Keratinocyte (primary cell): ENCODE measurements around the gene DNAI2. TPM values are rescaled to one million over a fixed set of nuclear protein-coding genes. Genes with fewer than 3 reads are reported as not detected.

Experiments
- DNase-seq: peaks from one replicate; pipeline ENCODE4 v3.0.0-alpha.2; 2011; ENCODE audit warnings: low read depth, missing footprints, low spot score
- FAIRE-seq: peaks from 2 replicates; lab custom pipeline; 2011; peaks lifted over from hg19 to GRCh38; lab: Jason Lieb, UNC
- H2AFZ ChIP-seq: 2 replicates; pipeline ENCODE4 v1.6.0; 2012; ENCODE audit warnings: low read length, control low read depth, inconsistent platforms; ENCODE audit not compliant: control insufficient read depth
- H3K27ac ChIP-seq: 2 replicates; pipeline ENCODE4 v1.5.1; 2011; ENCODE audit warnings: low read length; ENCODE audit not compliant: control insufficient read depth, insufficient read depth
- H3K27me3 ChIP-seq: 3 replicates; pipeline ENCODE4 v1.6.0; 2011; ENCODE audit warnings: low read length; ENCODE audit not compliant: control insufficient read depth, insufficient read depth; ENCODE audit errors: extremely low read depth
- H3K36me3 ChIP-seq, 2 experiments: 2 replicates in 1 of 2; 3 replicates in 1 of 2; pipeline ENCODE4 v1.5.1; 2011; ENCODE audit warnings: low read length in 2 of 2, mild to moderate bottlenecking in 1 of 2; ENCODE audit not compliant: control insufficient read depth in 2 of 2, insufficient read depth in 2 of 2; ENCODE audit errors: extremely low read depth in 1 of 2
- H3K4me1 ChIP-seq: 3 replicates; pipeline ENCODE4 v1.5.1; 2011; ENCODE audit warnings: low read length; ENCODE audit not compliant: control insufficient read depth, insufficient read depth; ENCODE audit errors: extremely low read depth
- H3K4me2 ChIP-seq: 3 replicates; pipeline ENCODE4 v1.6.0; 2011; ENCODE audit warnings: low read depth, low read length; ENCODE audit not compliant: control insufficient read depth, insufficient read depth; ENCODE audit errors: extremely low read depth
- H3K4me3 ChIP-seq, 3 experiments: fragments of 200-600 bp in 1 of 3; sonication (generic) in 1 of 3; 2 replicates in 2 of 3; 3 replicates in 1 of 3; pipeline ENCODE4 v1.5.1; 2011 to 2016; ENCODE audit warnings: low read length in 3 of 3, mild to moderate bottlenecking in 3 of 3, control low read depth in 2 of 3, inconsistent platforms in 1 of 3, low read depth in 1 of 3, mixed read lengths in 1 of 3, mixed run types in 1 of 3, moderate library complexity in 1 of 3; ENCODE audit not compliant: control insufficient read depth in 2 of 3, insufficient read depth in 2 of 3; ENCODE audit errors: extremely low read depth in 1 of 3
- H3K79me2 ChIP-seq: 2 replicates; pipeline ENCODE4 v1.6.0; 2012; ENCODE audit warnings: low read length; ENCODE audit not compliant: control insufficient read depth, insufficient read depth
- H3K9ac ChIP-seq: 3 replicates; pipeline ENCODE4 v1.6.0; 2011; ENCODE audit warnings: low read length; ENCODE audit not compliant: control insufficient read depth, insufficient read depth; ENCODE audit errors: extremely low read depth
- H3K9me1 ChIP-seq: 3 replicates; pipeline ENCODE4 v1.6.0; 2011; ENCODE audit warnings: low read length; ENCODE audit not compliant: control insufficient read depth, insufficient read depth; ENCODE audit errors: extremely low read depth
- H3K9me3 ChIP-seq: 2 replicates; pipeline ENCODE4 v1.5.1; 2012; ENCODE audit warnings: low read depth, low read length; ENCODE audit not compliant: control insufficient read depth
- H4K20me1 ChIP-seq: 3 replicates; pipeline ENCODE4 v1.6.0; 2011; ENCODE audit warnings: low read length; ENCODE audit not compliant: control insufficient read depth, insufficient read depth; ENCODE audit errors: extremely low read depth
- CTCF ChIP-seq, 3 experiments: IDR thresholded peaks in 1 of 3; conservative IDR thresholded peaks in 1 of 3; optimal IDR thresholded peaks in 1 of 3; 2 replicates in 2 of 3; 3 replicates in 1 of 3; pipeline versions ENCODE3 to v1.5.1; 2011; ENCODE audit warnings: low read length in 3 of 3, mild to moderate bottlenecking in 3 of 3, moderate library complexity in 2 of 3, control low read depth in 1 of 3, inconsistent platforms in 1 of 3; ENCODE audit not compliant: insufficient read depth in 2 of 3; ENCODE audit errors: extremely low read depth in 1 of 3
- EZH2 ChIP-seq: IDR thresholded peaks from one replicate; pipeline ENCODE4 v1.6.1; 2012; ENCODE audit warnings: inconsistent platforms, mild to moderate bottlenecking, low read length, moderate library complexity
- dilution Hi-C: fragments of 300-500 bp; cut with MboI; formaldehyde crosslinking; loops from one replicate; pipeline ENCODE4 v1.7.0; 2020; ENCODE audit warnings: low sequenced_read_pairs; ENCODE audit not compliant: extremely low pct_ligation_motif_present
- polyA plus RNA-seq, 5 experiments: library from polyadenylated mRNA; depleted of rRNA in 3 of 5; stranded (reverse) in 3 of 5; stranded (forward) in 1 of 5; unstranded in 1 of 5; fragments of >200 nt; gene quantifications; 1 replicate in 1 of 5; 2 replicates in 3 of 5; 3 replicates in 1 of 5; pipeline versions ENCODE4 v1.2.1 to v1.2.3, GENCODE V29; 2011 to 2012; ENCODE audit warnings: missing spikeins in 2 of 5, low read depth in 1 of 5, low replicate concordance in 1 of 5

The DNAI2 gene
- polyA plus RNA-seq, 1 donor (not counting 4 experiments of a cell fraction or from before 2014, with no cell fraction given) = not detected

GRCh38 chr17:74235911-74236371, 38.1 kb upstream of the DNAI2 start:
- Histone ChIP-seq H3K79me2 (no peaks in the 10 kb centered on the region), H3K27ac (no peak overlapping the region), H3K9ac (no peak overlapping the region), H3K36me3 (no peaks in the 10 kb centered on the region), H3K9me1 (no peaks in the 10 kb centered on the region), H3K4me2 (no peak overlapping the region), H3K4me1 (no peaks in the 10 kb centered on the region), H4K20me1 (peaks cover 4% of the 10 kb centered on the region), H2AFZ (no peak overlapping the region), H3K9me3 (no peaks in the 10 kb centered on the region), H3K4me3 (no peak overlapping the region), H3K27me3 (no peaks in the 10 kb centered on the region)
- no peak for FAIRE-seq
- dilution Hi-C loops = no loop called here
- no peak for DNase-seq
- TF ChIP-seq CTCF (optimal IDR thresholded peaks at IDR 0.05 in 1 of 3, IDR thresholded peaks at IDR 0.05 in 1 of 3, conservative IDR thresholded peaks at IDR 0.05 in 1 of 3; ENCODE audit: extremely low read depth in 1 of 3, insufficient read depth in 2 of 3, low read length in 3 of 3) (no peak), EZH2 (no peak)

GRCh38 chr17:74237321-74237720, 36.7 kb upstream of the DNAI2 start:
- Histone ChIP-seq H3K27me3 (peaks cover 9% of the 10 kb centered on the region), H3K9ac (no peak overlapping the region), H3K27ac (no peak overlapping the region), H3K4me2 (no peak overlapping the region), H3K36me3 (no peaks in the 10 kb centered on the region), H3K4me3 (no peak overlapping the region), H3K9me1 (no peaks in the 10 kb centered on the region), H4K20me1 (peaks cover 4% of the 10 kb centered on the region), H2AFZ (no peak overlapping the region), H3K79me2 (no peaks in the 10 kb centered on the region), H3K9me3 (no peaks in the 10 kb centered on the region), H3K4me1 (no peaks in the 10 kb centered on the region)
- dilution Hi-C loops = no loop called here
- TF ChIP-seq CTCF (optimal IDR thresholded peaks at IDR 0.05 in 1 of 3, IDR thresholded peaks at IDR 0.05 in 1 of 3, conservative IDR thresholded peaks at IDR 0.05 in 1 of 3; ENCODE audit: extremely low read depth in 1 of 3, insufficient read depth in 2 of 3, low read length in 3 of 3) = no peak
- no peak for TF ChIP-seq EZH2
- FAIRE-seq (no peak), DNase-seq (no peak)
